GM18511 (cell line): Measurements from ENCODE around the gene PIH1D1.

Experiments
- ATAC-seq: cut with Tn5 transposase; IDR thresholded peaks from one replicate; pipeline ENCODE4 v1.9.1; 2021; ENCODE audit warnings: mild to moderate bottlenecking, moderate library complexity; ENCODE audit not compliant: unreplicated experiment

Gene PIH1D1

DNA sequence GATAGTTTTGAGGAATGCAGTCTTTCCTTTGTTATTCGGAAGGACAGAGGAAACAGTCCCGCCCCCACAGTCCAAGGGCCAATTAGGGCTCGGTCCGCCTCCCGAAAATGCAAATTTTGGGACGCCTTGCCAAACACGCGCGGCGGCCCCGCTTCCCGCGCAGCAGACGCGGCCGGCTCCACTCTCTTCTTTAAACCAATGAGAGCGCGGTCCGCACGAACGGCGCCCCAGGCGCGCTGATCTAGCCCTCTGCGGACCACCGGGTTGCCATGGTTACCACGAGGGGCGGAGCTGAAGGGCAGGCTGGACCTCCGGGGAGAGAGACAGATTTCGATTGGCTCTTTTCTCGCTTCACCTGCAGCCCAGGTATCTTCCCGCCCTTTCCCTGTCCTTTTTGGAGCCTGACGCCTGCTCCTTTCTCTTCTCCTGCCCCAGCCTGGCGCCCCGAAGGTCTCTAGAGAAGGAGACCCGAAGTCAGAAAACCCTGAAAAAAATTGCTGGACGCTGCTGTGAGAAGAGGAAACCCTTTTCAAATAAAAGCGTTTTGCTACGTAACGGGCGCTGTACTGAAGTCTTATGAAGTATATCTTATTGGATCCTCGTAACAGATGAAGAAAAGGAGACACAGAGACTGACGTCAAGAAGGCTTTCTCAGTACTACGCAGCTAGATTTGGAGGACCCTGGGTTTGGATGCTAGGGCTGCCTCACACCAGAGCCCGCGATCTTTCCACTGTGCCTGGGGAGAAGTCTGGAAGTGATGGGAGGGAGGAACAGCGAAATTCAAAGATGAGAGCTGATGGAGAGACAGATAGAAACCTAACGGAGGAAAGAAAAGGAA is 30.4 kb downstream of the PIH1D1 start:
- no peak for ATAC-seq

GRCh38 chr19:49420227-49420626 is 31.4 kb downstream of the PIH1D1 start:
- ATAC-seq, result no peak

DNA sequence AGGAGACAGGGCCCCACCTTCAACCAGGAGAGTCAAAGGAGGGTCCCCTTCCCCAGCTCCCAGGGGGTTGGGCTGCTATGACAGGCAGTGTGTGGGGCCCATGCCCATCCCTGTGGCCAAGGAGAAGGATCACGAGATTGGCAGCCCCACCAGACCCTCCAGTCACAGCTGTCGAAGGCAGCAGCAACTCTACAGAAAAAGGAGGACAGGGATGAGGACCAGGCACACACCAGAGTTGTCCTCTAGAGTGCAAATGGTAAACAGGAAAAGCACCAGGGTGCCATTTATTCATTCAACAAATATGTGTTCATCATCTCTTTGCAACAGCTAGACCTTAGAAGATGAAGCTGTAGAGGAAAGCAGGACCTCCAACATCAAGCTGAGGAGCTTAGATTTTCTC is 32.4 kb downstream of the PIH1D1 start:
- no peak for ATAC-seq

- no peak for ATAC-seq
These were observed 33.1 kb downstream of the PIH1D1 start for GRCh38 chr19:49418511-49418910.

GRCh38 chr19:49417088-49417487 is 34.5 kb downstream of the PIH1D1 start:
- ATAC-seq, result no peak

GRCh38 chr19:49415810-49416200 is 35.8 kb downstream of the PIH1D1 start:
- ATAC-seq, result no peak

- ATAC-seq, result peak; percentile 63
These were observed 36.4 kb downstream of the PIH1D1 start for GRCh38 chr19:49415102-49415809.

GRCh38 chr19:49414256-49414655 is 37.4 kb downstream of the PIH1D1 start:
- ATAC-seq, result no peak

DNA sequence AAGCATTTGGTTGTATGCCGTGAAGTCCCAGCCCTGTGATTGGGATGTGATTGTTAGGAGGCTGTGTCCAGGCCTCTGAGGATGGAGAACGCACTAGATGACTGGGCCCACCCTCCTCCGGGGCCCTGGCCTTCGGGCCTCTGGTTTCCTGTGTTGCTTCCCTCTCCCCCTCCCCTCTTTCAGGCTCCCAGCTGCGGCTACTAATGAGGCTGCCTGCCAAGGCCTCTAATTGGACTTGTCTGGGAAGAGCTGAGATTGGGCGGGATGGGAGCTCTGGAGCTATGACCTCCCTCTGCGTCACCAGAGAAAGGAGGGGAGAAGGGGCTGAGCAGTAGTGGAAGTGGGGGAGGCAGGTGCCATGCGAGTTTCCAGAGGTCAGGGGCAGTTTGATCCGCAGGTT is 38.3 kb downstream of the PIH1D1 start:
- no peak for ATAC-seq

DNA sequence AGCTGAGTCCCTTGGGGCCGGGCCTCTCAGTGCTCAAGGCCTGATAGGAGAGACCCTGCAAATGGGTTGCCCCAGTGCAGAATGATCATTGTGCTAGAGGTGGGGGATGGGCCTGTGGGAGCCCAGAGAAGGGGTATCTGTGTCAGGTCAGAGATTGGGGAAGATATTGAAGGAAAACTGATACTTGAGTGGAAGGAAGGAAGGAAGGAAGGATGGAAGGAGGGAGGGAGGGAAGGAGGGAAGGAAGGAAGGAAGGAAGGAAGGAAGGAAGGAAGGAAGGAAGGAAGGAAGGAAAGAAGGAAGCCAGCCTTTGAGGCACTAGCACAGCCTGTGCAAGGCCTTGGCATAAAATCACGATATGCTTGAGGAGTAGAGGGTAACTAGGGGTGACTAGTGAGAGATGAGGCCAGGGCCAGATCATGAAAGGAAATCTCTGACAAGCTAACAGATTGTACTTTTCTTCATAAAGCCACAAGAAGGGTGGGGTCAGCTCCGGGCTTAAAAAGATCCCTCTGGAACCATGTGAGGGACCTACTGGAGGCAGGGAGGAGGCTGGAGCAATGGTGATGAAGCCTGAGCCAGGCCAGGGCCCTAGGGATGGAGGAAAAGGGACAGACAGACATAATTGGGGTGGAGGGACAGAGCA is 39.8 kb downstream of the PIH1D1 start:
- ATAC-seq, result no peak

- ATAC-seq, result no peak
These were observed 42.1 kb downstream of the PIH1D1 start for GRCh38 chr19:49409441-49410029.

DNA sequence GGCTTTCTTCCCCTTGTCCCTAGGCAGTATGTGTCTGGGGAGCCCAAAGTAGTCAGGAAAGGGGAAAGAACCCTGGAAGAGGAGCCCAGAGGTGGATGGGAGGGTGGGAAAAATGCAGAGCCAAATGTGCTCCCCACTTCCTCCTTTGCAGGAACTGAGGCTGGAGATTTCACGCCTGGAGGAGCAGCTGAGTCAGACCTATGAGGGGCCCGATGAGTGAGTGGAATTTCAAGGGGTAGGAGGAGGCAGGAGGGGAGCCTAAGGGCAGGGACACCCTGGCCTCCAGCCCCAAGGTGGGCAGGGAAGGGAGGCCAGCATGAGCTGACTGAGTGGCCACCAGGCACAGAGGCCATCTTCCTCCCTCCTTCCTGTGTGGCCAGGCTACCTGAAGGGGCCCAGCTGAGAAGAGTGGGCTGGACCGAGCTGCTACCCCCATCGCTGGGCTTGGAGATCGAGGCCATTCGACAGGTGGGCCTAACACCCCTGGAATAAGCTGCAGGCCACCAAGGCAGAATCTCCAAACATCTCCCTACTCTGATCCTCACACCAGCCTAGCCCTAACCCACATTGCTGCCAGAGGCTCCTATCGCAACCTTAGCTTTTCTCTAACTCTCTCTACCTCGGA is 42.7 kb downstream of the PIH1D1 start:
- no peak for ATAC-seq

DNA sequence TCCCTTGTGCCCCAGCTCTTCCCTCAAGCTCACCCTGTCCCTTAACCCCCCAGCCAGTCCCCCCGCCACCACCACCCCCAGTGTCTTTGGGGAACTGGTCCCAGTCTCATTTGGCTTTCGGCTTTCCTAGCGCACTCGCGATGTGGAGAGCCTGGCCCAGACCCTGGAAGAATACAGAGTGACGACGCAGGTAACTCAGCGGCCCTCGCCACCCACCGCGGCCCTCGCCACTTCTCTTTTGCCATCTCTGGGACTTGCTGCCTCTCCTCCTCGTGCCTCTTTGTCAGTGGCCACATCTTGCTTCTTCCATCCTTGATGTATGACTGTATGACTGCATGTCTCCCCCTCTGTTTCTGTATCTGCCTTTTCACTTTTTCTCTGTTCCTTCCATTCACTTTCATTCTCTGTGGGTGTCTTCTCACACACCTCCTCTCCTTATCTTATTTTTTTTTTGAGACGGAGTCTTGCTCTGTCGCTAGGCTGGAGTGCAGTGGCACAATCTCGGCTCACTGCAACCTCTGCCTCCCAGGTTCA is 44.1 kb downstream of the PIH1D1 start:
- no peak for ATAC-seq

DNA sequence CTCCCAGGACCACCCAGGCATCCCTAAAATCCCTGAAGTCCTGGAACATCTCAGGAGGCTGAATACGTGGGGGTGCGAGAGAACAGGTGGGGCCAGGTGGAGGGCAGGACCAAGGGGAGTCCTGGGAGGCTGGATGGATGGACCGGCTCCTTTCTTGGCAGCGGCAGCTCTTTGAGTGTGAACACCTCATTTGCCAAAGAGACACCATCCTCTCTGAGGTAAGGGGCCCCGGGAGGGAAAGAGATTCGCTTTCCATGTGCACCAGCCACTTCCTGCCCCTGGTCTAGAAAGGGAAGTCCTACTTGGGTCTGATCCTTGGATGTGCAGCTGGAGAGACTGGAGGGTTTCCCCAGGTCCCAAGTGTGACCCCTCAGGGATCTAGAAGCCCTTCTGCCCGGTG is 44.5 kb downstream of the PIH1D1 start:
- no peak for ATAC-seq

GRCh38 chr19:49403404-49404187 is 48.0 kb downstream of the PIH1D1 start:
- ATAC-seq, result no peak

DNA sequence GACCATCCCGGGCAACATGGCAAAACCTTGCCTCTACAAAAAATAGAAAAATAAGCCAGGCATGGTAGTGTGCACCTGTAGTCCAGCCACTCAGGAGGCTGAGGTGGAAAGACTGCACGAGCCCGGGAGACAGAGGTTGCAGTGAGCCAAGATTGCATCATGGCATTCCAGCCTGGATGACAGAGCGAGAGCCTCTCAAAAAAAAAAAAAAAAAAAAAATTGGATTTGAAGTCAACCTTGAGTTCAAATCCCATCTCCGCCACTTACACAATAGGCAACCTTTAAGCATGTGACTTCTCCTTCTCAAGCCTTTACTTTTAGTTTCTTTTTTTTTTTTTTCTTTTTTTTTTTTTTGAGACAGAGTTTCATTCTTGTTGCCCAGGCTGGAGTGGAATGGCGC is 51.6 kb downstream of the PIH1D1 start:
- no peak for ATAC-seq

GRCh38 chr19:49398931-49399330 is 52.7 kb downstream of the PIH1D1 start:
- ATAC-seq, result no peak

GRCh38 chr19:49398001-49398615 is 53.5 kb downstream of the PIH1D1 start:
- no peak for ATAC-seq

GRCh38 chr19:49396738-49397505 is 54.7 kb downstream of the PIH1D1 start:
- no peak for ATAC-seq
